ENCODE data around the gene NPRL2. TPM values are rescaled to one million over a fixed set of nuclear protein-coding genes. Genes with fewer than 3 reads are reported as not detected.

Gene NPRL2
- total and polyA plus RNA-seq, 2 of the 8 experiments (the other 6 are each of a cell fraction or from before 2014, with no cell fraction given) = 28.4 to 51.4 TPM

DNA sequence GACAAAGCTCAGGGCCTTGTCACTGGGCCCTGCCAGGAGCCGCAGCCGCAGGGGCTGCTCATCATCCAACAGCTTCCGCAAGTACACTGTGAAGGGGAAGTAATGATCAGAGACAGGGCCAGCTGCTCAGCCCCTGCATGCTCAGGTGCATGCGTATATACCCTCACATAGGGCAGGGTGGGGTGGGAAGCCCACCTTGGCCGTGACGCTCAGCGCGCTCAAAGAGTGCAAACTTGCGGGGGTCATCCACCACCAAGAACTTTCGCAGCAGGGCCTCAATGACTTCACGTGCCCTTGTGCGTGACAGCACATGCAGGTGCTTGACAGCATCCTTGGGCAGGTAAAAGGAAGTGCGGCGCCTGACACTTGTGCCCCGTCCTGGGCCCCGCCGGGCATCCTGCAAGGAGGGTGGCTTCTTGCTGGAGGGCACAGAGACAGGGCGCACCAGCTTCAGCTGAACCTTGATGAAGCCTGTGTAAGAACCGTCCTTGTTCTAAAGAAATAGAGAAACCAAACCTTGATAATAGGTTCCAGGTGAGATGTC lies 19.1 kb downstream of the NPRL2 start (continued):
- TF ChIP-seq SIRT6 (IDR thresholded peaks at IDR 0.05; ENCODE audit: low read length) (no peak), RFX5 (IDR thresholded peaks at IDR 0.05; ENCODE audit: borderline replicate concordance, low read depth, low read length) (no peak), SAP30 (IDR thresholded peaks at IDR 0.05; ENCODE audit: insufficient read depth, insufficient replicate concordance, low read length) (no peak), BACH1 (IDR thresholded peaks at IDR 0.05; ENCODE audit: low read length) (no peak), SIN3A (conservative IDR thresholded peaks at IDR 0.05 in 1 of 2, IDR thresholded peaks at IDR 0.05 in 1 of 2; ENCODE audit: low read depth in 1 of 2, low read length in 2 of 2) (no peak)
- TF ChIP-seq, protein P1, sequence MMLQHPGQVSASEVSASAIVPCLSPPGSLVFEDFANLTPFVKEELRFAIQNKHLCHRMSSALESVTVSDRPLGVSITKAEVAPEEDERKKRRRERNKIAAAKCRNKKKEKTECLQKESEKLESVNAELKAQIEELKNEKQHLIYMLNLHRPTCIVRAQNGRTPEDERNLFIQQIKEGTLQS (IDR thresholded peaks at IDR 0.05; ENCODE audit: insufficient read depth, low read depth, low read length) = no peak

Measured in H1 (cell line).